Posterior cingulate gyrus (tissue), 11 donors: ENCODE data around the gene DGKI.
"Not testable (repeated sequence)": the region's sequence is repeated elsewhere in the genome, so short reads cannot be mapped to it uniquely, and the experiment has no call there.

ENCODE experiments used
- DNase-seq, 10 donors: peaks; one replicate each; pipeline versions ENCODE4 v3.0.0 to v3.0.0-alpha.2; 2020 to 2021; ENCODE audit warnings: mixed read lengths in 3 of 10
- intact Hi-C: fragments of 100-400 bp; cut with DNase I; formaldehyde crosslinking; loops from one replicate; pipeline ENCODE4 v1.15.1; 2023

The DGKI gene

GRCh38 chr7:137838706-137839315 is 8.0 kb downstream of the DGKI start:
- intact Hi-C loops = no loop called here
- DNase-seq = no peak

GRCh38 chr7:137836541-137836940 is 10.2 kb downstream of the DGKI start:
- intact Hi-C loops = no loop called here
- DNase-seq = no peak

- intact Hi-C loops = no loop called here
- no peak for DNase-seq
These were observed 10.7 kb downstream of the DGKI start for GRCh38 chr7:137836113-137836509.

DNA sequence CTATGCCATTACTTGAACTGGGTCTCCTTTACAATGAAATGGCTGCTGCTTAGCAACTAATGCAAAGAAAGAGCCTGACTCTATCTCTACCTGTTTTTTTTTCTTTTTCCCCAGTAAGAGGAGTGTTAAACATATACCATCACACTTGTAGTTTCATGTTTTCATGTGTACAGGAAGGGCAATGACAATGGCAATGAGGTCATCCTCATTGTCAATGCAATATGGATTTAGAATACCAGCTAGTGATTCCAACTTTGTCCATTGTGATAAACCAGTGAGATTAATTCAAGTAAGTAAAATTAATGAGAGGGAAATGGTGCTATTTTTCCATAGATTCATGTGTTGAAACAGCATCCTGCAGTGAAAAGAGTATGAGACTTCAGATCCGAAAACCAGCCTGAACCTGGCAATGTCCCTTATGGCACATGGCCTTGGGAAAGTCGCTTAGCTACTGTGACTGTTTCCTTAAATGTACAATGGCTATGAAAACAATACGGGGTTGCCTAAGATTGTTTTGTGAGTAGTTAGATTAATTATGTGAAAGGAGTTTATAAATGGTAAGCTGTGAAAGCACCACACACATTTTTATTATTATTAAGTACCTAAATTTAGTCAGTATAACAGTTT is 11.2 kb downstream of the DGKI start:
- no peak for DNase-seq
- intact Hi-C loops = no loop called here

- DNase-seq = no peak
- intact Hi-C loops = no loop called here
These were observed 12.2 kb downstream of the DGKI start for GRCh38 chr7:137834552-137834951.

DNA sequence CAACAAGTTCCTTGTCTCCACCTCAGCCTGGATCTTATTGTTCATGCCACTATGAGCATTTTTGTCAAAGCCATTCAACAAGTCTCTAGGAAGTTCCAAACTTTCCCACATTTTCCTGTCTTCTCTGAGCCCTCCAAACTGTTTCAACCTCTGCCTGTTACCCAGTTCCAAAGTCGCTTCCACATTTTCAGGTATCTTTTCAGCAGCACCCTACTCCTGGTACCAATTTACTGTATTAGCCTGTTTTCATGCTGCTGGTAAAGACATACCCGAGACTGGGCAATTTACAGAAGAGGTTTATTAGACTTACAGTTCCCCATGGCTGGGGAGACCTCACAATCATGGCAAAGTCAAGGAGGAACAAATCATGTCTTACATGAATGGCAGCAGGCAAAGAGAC is 13.8 kb downstream of the DGKI start:
- intact Hi-C loops = not testable (repeated sequence)

GRCh38 chr7:137832382-137832781 is 14.4 kb downstream of the DGKI start:
- intact Hi-C loops = no loop called here
- DNase-seq = peak in 1 of 10 donors; percentile 20

More for the DNA sequence above, 13.8 kb downstream of the DGKI start:
- DNase-seq = not testable (repeated sequence)

DNA sequence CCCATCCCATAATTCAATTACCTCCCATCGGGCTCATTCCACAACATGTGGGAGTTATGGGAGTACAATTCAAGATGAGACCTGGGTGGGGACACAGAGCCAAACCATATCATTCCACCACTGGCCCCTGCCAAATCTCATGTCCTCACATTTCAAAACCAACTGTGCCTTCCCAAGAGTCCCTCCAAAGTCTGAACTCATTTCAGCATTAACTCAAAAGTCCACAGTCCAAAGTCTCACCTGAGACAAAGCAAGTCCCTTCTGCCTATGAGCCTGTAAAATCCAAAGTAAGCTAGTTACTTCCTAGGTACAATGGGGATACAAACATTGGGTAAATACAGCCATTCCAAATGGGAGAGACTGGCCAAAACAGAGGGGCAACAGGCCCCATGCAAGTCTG is 15.2 kb downstream of the DGKI start:
- DNase-seq, intact Hi-C loops: not testable (repeated sequence)

DNA sequence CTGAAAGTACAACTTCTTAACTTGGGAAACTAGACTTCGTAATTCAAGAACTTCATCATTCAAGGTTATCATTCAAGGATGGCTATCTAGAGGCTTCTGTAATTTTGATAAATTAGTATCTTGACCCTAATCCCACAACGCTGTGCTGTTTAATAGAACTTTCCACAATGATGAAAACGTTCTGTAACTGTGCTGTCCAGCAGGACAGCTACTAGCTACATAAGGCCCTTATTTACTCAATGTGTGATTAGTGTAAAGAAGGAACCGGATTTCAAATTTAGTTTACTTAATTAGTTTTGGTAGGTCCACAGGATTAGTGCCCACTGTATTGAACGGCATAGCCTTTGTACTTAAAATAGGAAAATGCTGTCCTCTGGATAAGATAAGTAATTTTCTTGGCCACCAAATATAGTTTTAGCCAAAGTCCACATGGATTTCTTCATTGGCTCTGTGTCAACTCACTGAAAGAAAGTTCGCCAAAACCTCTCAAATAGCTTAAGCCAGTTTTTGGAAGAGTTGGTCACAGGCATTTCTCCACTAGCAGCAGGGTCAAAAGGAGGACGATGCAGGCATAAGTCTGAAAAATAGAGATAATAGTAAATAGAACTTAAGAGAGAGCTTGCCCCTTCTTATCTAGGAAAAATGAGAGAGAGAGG is 17.3 kb downstream of the DGKI start:
- DNase-seq = no peak
- intact Hi-C loops = no loop called here

DNA sequence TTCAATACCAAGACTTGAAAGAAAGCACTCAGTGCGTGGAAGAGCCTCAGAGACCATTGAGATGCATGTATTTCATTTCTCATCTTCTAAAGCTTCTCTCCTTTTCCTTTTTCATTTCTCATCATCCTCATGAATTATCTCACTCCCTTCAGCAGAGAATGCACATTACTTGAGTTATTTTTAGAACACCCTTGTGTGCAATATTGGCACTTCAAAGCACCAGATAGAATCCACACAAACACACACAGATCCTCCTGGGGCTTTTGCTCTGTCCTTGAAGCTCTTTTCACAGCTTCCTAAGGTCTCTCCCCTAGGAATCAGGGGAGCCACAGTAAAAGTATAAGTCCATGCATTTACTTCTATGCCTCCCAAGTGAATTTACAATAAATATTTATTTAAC is 18.3 kb downstream of the DGKI start:
- no peak for DNase-seq
- intact Hi-C loops = no loop called here

GRCh38 chr7:137825489-137825888 is 21.3 kb downstream of the DGKI start:
- intact Hi-C loops = no loop called here
- no peak for DNase-seq

DNA sequence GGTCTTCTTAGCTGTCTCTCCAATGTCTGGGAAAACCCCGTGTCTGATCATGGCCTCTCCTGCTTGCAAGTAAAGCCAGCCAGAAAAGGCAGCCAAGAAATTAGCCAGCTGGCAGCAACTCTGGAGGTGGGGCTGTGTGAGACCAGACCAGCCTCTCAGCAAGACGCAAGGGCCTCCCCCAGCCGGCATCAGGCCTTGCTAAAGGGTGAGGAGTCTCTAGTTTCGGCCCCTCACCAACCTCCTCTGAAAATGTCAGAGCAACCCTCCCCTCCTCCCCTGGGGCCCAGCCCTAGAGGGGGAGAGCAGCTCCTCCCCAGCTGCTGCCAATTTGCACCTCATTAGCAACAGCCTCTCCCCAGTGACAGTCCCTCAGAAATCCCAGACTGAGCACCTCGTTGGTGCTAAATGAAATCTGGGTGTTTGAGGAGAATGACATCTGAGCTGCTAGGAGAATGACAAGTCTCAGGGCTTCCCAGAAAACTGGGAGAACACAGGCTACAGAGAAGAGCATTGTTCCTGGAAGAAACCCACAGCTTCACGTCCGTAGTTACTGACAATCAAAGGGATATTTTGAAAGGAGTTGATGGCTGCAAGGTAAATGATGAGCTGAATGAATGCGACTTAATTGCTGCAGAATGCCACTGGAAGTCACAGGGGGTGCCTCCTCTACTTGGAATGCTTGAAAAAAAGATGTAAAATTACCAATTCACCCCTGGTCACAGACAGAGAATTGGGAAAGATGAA is 25.9 kb downstream of the DGKI start:
- DNase-seq = peak in 9 of 10 donors; percentile 29 to 90 (median 40)
- intact Hi-C loops = no loop called here

- no peak for DNase-seq
- intact Hi-C loops = no loop called here
These were observed 26.6 kb downstream of the DGKI start for GRCh38 chr7:137820156-137820555.

GRCh38 chr7:137818036-137818435 is 28.7 kb downstream of the DGKI start:
- DNase-seq = no peak
- intact Hi-C loops = no loop called here

GRCh38 chr7:137816696-137817320 is 30.0 kb downstream of the DGKI start:
- DNase-seq = no peak
- intact Hi-C loops = loop anchor here (2.0 kb wide), 1 partner anchor 82 kb away; no protein-coding TSS in a partner anchor

DNA sequence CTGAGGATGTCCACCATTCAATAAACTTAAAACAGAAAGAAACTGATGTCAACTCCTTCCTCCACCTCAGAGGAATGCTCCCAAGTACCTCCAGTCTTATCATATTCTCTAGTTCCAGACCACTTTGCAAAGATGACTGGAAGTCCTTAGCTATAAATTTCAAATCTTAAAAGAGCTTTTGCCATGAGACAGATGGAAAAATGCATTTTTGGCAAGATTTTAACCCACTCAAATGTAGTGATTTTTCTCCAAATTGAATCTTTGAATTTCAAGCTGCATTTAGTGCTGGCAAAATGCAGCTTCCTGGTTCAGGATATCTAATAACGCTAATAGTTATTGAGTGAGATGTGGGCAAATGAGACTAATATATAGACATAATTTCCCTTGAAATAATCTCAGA is 33.2 kb downstream of the DGKI start:
- DNase-seq = no peak
- intact Hi-C loops = no loop called here

GRCh38 chr7:137810248-137810647 is 36.5 kb downstream of the DGKI start:
- intact Hi-C loops = no loop called here

DNA sequence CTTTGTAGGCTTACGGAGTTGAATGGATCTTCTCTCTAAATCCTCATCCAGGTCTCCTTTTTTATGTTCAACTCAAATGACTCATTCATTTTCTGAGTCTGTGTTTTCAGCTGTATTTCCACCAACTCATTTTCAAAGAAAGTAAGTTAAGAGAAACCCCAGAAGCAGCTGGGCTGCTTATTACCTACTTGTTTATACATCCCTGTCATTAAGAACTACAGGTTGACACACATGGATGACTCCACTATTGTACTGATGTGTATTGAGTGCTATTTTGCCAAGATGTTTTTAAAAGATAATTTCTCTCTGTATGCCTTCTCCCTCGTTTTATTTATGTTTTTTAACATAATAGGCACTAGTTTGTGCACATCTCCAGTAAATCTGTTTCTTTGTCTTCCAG is 41.9 kb downstream of the DGKI start:
- intact Hi-C loops = no loop called here

More at GRCh38 chr7:137810248-137810647, 36.5 kb downstream of the DGKI start:
- no peak for DNase-seq

DNA sequence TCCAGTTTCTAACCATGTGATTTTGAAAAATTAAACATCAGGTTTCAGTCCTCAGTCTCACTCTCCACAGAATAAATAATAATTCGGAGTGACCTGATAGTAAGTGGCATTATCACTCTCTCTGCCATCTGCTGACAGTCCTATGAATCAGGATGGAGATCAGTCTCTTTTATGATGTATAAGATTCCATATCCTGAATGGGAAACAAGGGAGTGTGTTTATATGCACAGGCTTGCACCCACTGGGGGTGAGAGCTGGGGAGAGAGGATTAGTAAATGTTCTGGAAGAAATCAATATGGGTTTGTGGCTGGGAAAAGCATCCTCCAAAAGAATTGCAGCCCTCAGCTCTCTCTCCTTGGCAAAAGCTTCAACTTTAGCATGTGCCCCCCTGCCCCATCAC is 45.3 kb downstream of the DGKI start:
- DNase-seq = no peak
- intact Hi-C loops = no loop called here

More for the DNA sequence above, 41.9 kb downstream of the DGKI start:
- DNase-seq = no peak

- intact Hi-C loops = no loop called here
- no peak for DNase-seq
These were observed 45.8 kb downstream of the DGKI start for GRCh38 chr7:137801003-137801402.
